ENCODE data around the gene OPCML.

- TF ChIP-seq EZH2 (optimal IDR thresholded peaks at IDR 0.05; ENCODE audit: low read depth, low read length) (no peak), CTCF (IDR thresholded peaks at IDR 0.05; ENCODE audit: low read length) (no peak)
Observed at GRCh38 chr11:133269267-133269666, 263.0 kb downstream of the OPCML start.
